ENCODE data around the gene EIF1AX. TPM values are rescaled to one million over a fixed set of nuclear protein-coding genes. Genes with fewer than 3 reads are reported as not detected.
"Not testable (repeated sequence)": the region's sequence is repeated elsewhere in the genome, so short reads cannot be mapped to it uniquely, and the experiment has no call there.

Gene EIF1AX
- 32.0 and 62.6 TPM in 2 replicates for total RNA-seq

DNA sequence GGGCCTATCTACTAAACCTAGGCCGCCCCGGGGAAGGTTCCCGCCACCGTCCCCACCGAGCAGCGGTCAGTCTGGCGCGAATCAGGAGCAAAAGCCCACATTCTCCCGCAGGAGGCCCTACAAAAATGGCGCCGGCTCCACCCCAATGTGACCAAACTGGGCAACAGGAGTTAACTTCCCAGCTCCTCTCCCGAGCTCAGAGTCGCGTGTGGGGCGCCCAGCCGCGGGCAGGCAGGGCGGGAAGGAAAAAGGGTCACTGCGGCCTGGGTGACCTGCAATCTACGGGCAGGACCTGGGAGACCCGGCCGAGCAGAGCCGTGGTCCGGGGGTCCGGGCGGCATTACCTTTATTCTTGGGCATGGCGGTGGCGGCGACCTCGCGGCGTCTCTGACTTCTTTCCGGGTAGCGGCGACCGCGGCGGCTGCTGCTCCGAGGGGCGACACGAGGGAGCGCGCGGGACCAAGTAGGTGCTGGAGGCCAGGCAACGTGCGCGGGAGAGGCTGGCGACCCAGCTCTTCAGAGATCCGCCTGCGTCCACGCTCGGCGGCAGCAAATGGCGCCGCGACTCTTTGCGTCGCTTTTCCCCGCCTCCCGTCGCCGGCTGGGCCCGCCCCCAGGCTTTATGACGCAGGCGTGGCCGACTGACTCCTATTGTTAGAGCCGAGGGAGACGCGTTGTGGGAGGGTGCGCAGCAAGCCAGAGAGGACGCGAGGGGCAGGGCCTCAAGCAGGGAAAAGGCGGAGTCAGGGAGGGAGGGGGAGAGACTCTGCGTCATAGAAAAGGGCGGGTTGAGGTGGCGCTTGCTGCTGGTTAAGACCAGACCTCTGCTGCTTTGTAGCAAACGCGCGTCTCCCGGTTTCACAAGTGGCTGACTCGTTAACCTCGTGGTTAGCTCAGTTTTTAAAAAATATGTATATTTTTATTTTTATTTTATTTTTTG, at the start of gene EIF1AX:
Gene EIF1AX, minus strand, starts transcription at position 558 of the 940 bp plus-strand sequence. Its CDS starts 198 bp downstream, at position 360.
- DNase-seq (ENCODE audit: low read depth) = peak; percentile 91

DNA sequence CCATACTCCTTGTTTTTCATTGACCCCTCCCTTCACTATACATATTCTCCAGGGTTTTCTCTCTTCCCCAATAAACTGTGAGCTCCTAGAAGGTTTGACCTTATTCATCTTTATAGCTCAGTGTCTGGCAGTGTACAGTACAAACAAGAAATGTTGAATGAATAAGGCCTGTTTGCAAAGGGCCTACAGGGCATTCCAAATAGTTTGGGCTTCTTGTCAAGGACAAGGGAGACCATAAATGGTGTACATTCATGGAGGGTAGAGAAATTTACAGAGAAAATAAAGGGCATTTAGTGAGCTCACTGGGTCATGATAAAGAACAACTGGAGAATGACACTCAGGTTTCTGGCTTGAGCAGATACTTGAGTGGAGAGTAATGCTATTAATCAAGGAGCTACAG, 47.5 kb upstream of the EIF1AX start:
- DNase-seq (ENCODE audit: low read depth) = no peak

DNA sequence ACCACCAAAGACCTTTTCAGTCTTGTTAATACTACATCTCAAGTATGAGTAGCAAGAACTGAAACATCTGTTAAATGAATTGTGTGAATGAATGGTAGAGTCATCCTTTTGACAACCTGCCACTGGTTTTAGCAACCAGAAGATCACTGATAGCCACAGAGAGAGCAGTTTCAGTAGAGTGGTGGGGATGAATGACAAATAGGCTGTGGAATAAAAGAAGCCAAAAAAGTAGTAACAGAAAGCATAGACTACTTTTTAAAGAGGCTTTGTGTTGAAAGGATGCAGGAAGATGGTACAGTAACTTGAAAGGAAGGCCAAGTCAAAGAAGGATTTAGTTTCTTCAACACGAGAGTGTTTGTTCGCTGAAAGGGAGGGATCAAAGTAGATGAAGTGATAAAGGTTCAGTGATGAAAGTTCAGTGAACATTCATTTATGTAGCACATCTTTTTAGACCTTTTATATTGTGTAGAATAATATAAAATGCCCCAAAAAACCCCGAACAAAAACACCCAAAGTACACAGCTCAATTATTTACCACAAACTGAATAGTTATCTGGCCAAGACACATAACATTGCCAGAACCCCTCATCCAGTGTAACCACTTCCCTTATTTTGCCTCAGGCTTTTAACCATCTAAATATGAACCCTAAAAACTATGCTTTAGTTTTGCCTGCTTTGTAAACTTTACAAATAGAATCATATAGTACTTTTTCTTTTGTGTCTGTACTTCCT, 40.1 kb upstream of the EIF1AX start:
- DNase-seq (ENCODE audit: low read depth) = no peak

- DNase-seq (ENCODE audit: low read depth) = no peak
These were observed 35.5 kb upstream of the EIF1AX start for GRCh38 chrX:20177093-20177492.

DNA sequence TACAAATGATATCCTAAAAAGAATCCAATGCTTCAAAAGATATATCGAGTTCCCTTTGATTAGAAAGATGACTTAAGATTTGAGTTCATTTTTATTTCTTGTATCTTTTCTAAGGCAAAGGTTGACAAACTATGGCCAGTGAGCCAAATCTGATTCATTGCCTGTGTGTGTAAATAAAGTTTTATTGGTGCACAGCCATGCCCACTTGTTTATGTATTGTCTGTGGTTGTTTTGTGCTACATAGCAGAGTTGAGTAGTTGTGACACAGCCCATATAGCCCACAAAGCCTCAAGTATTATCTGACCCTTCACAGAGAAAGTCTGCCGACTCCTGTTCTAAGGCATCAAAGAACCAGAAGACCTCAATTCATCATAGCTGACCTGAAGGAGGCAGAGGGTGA, 32.2 kb upstream of the EIF1AX start:
- no peak for DNase-seq (ENCODE audit: low read depth)

DNA sequence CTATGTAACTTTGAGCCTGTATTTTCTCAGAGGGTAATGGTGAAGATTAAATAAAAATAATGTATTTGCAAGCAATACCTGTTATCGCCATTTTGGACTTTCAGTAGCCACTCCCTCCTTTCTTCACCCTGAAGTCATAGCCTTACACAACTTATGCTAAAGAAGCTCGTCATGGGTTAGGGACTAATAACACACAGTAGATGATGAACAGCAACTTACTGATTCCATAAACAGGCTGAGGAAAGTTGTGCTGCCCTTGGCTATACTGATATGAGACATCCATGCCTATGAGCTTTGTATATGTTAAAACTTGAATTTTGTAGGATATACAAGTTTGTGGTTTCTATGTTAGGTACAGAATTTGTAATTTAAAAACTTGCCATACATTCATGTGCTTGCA, 31.7 kb upstream of the EIF1AX start:
- no peak for DNase-seq (ENCODE audit: low read depth)

- no peak for DNase-seq (ENCODE audit: low read depth)
These were observed 30.2 kb upstream of the EIF1AX start for GRCh38 chrX:20171887-20172286.

DNA sequence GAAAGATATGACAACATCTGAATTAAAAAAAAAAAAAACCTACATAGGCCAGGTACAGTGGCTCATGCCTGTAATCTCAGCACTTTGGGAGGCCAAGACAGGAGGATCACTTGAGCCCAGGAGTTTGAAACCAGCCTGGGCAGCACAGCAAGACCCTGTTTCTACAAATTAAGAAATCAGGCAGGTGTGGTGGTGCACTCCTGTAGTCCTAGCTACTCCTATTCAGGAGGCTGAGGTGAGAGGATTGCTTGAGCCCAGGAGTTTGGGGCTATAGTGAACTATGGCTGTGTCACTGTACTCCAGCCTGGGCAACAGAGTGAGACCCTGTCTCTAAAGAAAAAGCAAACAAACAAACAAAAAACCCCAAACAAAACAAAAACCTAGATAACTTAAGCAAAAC, 20.9 kb upstream of the EIF1AX start:
- not testable (repeated sequence) for DNase-seq (ENCODE audit: low read depth)

DNA sequence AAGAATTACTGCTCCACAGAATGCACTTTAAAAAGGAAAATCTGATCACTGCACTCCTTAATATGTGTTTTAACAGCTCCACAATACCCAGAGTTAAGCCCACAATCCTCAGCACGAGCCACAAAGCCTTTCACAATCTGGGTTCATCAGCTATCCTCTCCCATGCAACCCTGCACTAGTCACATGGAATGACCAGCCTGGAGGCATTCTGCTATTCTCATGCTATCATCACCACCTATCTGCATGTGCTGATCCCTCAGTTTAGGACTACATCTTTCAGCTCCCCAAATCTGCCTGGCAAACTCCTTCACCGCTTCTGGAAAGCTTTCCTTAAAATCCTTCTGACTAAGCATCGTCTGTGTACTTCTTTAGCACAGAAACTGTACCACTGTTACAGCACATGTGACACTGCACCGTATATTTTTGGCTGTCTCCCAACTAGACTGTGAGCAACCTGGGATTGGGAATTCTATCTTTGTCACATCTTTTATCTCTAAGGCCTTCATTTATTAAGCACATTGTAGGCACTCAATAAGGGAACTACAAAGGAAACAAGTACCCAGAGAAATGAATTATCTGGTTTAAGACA, 18.3 kb upstream of the EIF1AX start:
- no peak for DNase-seq (ENCODE audit: low read depth)

GRCh38 chrX:20151689-20152088, 10.1 kb upstream of the EIF1AX start:
- no peak for DNase-seq (ENCODE audit: low read depth)

- DNase-seq (ENCODE audit: low read depth) = peak; percentile 61
These were observed 7.7 kb upstream of the EIF1AX start for GRCh38 chrX:20149326-20149725.

DNA sequence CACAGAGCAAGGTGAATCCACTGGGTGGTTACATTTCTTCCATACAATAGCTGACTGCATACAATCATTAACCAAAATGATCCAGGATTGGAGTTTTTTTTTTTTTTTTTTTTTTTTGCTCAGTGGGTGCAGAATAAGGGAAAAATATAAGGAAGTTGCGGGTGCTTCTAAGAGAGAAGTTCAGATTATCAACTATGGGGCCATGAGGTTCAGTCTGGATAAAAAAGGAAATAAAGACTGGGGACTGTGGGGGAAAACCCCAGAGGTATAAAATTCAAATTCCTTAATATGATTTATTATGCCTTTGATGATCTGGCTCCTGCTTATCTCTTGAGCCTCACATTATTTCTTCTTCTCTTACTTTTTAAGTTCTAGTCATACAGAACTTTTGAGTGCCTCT, 5.9 kb upstream of the EIF1AX start:
- no peak for DNase-seq (ENCODE audit: low read depth)

DNA sequence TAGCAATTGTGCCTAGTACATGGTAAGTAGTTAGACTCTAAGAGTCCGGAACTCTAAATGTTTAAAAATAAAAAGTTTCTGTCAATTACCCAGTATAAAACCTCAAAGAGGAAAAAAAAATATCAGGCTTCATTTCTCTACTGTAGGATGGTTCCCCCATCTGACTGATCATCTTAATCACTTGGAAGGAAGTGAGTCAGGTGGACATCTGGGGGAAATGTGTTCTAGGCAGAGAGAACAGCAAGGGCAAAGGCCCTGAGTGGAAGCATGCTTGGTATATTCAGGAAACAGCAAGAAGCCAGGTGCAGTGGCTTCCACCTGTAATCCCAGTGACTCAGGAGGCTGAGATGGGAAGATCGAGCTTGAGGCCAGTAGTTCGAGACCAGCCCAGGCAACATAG, 2.9 kb upstream of the EIF1AX start:
- DNase-seq (ENCODE audit: low read depth) = peak; percentile 33

DNA sequence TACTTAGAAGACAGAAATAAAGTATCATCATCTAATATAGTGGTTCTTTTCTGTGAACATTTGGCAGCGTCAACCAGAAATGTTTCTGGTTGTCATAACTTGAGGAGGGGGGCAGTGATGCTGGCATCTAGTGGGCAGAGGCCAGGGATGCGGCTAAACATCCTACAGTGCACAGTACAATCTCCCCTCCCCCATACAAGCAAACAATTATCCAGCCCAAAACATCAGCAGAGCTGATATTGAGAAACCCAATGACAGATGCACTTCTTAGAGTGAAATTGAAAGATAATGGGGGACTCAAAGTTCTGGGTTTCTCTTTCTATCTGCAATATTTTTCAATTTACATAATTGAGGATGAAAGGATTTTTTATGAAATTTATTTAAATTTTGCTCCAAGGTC, 1.9 kb upstream of the EIF1AX start:
- DNase-seq (ENCODE audit: low read depth) = no peak

DNA sequence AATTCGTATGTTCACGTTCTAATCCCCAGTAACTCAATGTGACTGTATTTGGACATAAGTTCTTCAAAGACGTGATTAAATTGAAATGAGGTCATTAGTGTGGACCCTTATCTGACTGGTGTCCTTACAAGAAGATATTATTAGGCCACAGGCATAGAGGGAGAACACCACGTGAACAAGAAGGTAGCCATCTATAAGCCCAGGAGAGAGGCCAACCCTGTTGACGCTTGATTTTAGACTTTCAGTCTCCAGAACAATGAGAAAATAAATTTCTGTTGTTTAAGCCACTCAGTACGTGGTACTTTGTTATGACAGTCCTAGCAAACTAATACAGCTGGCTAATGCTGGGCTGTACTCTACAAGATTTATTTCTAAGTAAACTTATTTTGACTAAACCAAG, 1.5 kb upstream of the EIF1AX start:
- no peak for DNase-seq (ENCODE audit: low read depth)

- DNase-seq (ENCODE audit: low read depth) = no peak
These were observed 1.2 kb downstream of the EIF1AX start for GRCh38 chrX:20140420-20140819.

GRCh38 chrX:20139966-20140365, 1.7 kb downstream of the EIF1AX start:
- peak; percentile 31 for DNase-seq (ENCODE audit: low read depth)

GRCh38 chrX:20135944-20136343, 5.7 kb downstream of the EIF1AX start:
- no peak for DNase-seq (ENCODE audit: low read depth)

DNA sequence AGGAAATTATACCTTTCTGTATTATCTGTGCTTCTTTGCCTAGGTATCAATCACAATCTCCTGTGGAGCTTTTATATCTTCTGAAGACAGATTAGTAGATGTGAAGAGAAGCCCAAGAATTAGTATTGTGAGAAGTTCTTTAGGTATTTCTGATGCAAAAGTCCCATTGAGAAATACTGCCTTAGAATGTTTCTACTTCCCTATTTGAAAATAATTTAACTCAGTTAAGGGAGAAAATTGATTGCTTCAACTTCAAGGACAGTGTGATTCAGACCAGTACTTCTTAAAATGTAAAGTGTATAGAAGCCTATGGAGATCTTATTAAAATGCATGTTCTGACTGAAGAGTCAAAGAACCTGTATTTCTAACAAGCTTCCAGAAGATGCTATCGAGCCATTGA, 9.0 kb downstream of the EIF1AX start:
- no peak for DNase-seq (ENCODE audit: low read depth)

- no peak for DNase-seq (ENCODE audit: low read depth)
These were observed 11.3 kb downstream of the EIF1AX start for GRCh38 chrX:20130357-20130756.

- DNase-seq (ENCODE audit: low read depth) = no peak
These were observed 12.1 kb downstream of the EIF1AX start for GRCh38 chrX:20129547-20129946.

- no peak for DNase-seq (ENCODE audit: low read depth)
These were observed 13.0 kb downstream of the EIF1AX start for GRCh38 chrX:20128670-20129069.

DNA sequence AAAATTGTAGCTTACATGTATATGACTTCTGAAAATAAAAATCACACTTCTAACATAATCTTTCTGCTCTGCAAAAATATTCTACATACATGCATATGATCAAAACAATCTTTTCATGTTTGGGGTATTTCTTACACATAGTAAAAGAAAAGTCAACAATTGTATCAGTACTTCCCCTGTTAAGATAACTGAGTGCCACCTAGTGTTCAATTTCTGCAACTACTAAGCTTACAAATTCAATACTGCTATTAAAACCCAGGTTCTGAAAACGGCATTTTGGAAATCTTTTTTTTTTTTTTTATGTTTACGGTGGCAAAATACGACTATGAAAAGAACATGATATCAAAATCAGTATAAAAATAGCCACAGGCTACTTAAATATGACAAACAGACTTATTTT, 14.2 kb downstream of the EIF1AX start:
- DNase-seq (ENCODE audit: low read depth) = not testable (repeated sequence)
